ENCODE data around the gene ANTKMT.

The ANTKMT gene

GRCh38 chr16:754656-755055 is 33.7 kb downstream of the ANTKMT start:
- DNase-seq (ENCODE audit: low read depth): no peak
- no peak overlapping the region for H3K4me3 ChIP-seq (ENCODE audit: low read length)

DNA sequence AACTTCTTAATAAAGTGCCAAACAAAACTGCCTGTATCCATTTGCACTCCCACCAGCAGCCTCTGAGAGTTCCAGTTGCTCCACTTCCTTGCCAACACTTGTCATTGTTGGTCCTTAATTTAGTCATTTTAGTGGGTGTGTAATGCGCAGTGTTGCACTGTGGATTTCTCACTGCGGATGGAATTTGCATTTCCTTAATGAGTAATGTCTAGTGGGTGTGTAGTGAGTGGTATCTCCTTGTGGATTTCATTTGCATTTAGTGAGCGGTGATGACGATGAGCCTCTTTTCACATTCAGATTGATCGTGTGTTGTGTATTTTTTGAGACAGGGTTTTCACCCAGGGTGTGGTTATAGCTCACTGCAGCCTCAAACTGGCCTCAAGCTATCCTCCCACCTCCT is 35.5 kb downstream of the ANTKMT start:
- no peak for DNase-seq (ENCODE audit: low read depth)
- TF ChIP-seq, protein P1, sequence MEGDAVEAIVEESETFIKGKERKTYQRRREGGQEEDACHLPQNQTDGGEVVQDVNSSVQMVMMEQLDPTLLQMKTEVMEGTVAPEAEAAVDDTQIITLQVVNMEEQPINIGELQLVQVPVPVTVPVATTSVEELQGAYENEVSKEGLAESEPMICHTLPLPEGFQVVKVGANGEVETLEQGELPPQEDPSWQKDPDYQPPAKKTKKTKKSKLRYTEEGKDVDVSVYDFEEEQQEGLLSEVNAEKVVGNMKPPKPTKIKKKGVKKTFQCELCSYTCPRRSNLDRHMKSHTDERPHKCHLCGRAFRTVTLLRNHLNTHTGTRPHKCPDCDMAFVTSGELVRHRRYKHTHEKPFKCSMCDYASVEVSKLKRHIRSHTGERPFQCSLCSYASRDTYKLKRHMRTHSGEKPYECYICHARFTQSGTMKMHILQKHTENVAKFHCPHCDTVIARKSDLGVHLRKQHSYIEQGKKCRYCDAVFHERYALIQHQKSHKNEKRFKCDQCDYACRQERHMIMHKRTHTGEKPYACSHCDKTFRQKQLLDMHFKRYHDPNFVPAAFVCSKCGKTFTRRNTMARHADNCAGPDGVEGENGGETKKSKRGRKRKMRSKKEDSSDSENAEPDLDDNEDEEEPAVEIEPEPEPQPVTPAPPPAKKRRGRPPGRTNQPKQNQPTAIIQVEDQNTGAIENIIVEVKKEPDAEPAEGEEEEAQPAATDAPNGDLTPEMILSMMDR (conservative IDR thresholded peaks at IDR 0.05; ENCODE audit: low read length): no peak
- no peak overlapping the region for H3K4me3 ChIP-seq (ENCODE audit: low read length)

More at GRCh38 chr16:754656-755055, 33.7 kb downstream of the ANTKMT start:
- TF ChIP-seq, protein P1 (conservative IDR thresholded peaks at IDR 0.05; ENCODE audit: low read length): no peak

DNA sequence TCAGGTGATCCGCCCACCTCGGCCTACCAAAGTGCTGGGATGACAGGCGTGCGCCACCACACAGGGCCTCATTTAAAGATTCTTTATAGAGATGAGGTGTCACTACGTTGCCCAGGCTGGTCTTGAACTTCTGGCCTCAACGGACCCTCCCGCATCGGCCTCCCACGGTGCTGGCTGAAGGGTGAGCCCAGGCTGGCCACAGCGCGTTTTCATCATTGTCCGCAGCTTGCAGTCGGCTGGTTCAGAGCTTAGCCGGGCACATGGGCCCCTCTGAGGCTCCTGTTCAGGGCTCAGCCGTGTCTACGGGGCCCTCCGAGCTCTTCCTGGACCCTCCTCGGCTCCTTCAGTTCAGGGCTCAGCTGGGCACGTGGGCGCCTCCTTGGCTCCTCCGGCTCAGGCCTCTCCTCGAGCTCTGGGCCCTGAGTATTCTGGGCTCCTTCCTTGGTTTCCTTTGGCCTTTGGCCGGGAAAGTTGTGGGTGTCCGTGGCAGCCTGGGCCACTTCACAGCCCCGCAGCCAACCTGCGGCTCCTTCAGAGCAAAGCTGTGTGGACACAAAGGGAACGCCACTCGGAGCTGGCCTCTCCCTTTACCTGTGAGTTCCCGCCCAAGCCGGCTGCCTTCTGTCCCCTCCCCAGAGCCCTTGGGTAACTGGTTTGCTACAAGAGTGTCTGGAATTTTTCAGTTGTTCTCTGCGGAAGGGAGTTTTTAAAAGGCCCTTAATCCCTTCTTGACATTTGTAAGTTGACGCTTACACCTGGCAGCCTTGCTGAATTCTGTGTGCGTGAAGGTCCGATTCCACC is 38.4 kb downstream of the ANTKMT start:
- no peak for DNase-seq (ENCODE audit: low read depth)
- no peak overlapping the region for H3K4me3 ChIP-seq (ENCODE audit: low read length)
- TF ChIP-seq, protein P1 (conservative IDR thresholded peaks at IDR 0.05; ENCODE audit: low read length): no peak

- DNase-seq (ENCODE audit: low read depth): no peak
- TF ChIP-seq, protein P1 (conservative IDR thresholded peaks at IDR 0.05; ENCODE audit: low read length): no peak
Observed at GRCh38 chr16:760065-760464, 39.1 kb downstream of the ANTKMT start.

DNA sequence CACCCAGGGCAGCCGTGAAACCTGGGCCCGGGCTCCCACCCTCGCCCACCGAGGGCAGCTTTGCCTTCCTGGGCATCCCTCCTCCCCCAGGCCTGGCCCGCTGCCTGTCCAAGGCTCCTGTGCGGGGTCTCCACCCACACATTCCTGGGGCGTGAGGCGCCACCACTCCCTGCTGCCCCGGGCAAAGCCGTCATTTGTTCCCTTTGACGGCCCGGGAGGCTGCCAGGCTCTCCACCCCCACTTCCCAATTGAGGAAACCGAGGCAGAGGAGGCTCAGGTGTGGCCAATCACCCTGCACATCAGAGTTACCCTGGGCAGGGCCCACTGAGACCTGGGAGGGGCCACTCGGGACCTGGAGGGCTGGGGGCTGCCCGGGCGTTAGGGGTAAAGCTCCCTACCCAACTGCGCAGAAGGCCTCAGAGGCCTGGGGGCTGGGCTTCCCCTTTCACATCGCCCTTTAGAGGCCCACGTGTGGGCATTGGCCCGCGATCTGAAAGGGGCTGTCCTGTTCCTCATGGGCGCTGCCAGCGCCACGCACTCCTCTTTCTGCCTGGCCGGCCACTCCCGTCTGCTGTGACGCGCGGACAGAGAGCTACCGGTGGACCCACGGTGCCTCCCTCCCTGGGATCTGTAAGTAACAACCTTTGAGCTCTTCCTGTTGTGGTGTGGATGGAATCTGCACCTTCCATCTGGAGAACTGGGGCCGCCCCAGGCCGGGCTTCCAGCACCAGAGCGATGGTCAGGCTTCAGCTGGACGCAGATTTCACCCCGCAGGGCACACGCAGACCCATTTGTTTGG is 39.8 kb downstream of the ANTKMT start, which contains the start of gene MSLN:
Gene MSLN, plus strand, starts transcription at position 190 of the 799 bp plus-strand sequence. CDS start 1,947 bp downstream, outside the sequence.
- DNase-seq (ENCODE audit: low read depth): no peak
- H3K4me3 ChIP-seq (ENCODE audit: low read length): no peak within 1 kb of the TSS
- TF ChIP-seq, protein P1 (conservative IDR thresholded peaks at IDR 0.05; ENCODE audit: low read length): no peak

More at GRCh38 chr16:760065-760464, 39.1 kb downstream of the ANTKMT start:
- no peak overlapping the region for H3K4me3 ChIP-seq (ENCODE audit: low read length)

DNA sequence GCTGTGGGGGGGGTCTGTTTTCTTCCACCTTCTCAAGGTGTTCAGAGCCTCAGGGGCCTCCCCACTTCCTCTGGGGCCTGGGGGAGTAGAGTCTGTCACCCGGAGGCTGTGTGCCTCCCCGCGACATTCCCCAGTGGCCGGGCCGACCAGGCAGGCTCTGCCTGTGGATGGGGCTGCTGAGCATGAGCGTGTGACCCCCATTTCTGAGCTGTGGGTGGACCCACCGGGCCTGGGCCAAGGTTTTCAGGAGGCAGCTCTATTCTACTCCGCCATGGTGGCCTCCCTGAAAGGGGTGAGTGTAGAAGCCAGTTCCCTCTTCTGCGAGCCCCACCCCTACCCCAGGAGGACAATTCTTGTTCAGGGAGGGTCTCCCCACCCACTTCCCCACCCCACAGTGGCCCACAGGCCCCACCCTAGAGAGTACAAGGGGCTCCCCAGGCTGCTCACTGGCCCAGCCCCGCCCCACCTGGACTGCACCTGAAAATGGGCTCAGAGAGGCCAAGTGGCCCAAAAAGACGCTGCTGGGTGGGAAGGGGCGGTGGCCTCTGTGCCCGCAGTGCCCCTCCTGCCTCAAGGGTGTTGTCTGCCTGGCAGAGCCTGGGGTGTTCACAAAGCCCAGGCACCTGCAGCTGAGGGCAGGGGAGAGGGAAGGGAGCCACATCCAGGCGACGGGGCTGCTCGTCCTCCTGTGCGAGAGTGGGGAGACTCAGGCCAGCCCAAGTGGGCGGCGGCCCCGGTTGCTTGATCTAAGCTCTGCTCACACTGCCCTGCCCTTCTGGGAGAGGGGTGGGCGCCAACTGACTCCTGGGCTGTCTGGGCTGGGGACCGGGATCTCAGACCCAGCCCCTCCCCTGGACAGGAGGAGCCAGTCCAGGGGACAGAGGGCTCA is 40.9 kb downstream of the ANTKMT start:
- H3K4me3 ChIP-seq (ENCODE audit: low read length): no peak overlapping the region
- DNase-seq (ENCODE audit: low read depth): no peak
- TF ChIP-seq, protein P1 (conservative IDR thresholded peaks at IDR 0.05; ENCODE audit: low read length): no peak
